Gastroesophageal sphincter (tissue), 3 donors: Measurements from ENCODE around the gene PKHD1.

Experiments
- CTCF ChIP-seq, 4 experiments: fragments of 200-600 bp in 2 of 4; fragments of 450-650 bp in 2 of 4; sonication (generic) in 1 of 4; IDR thresholded peaks; one replicate each; pipeline ENCODE4 v1.5.1; 2017 to 2019; ENCODE audit warnings: antibody characterized with exemption in 4 of 4, mild to moderate bottlenecking in 2 of 4, moderate library complexity in 2 of 4
- POLR2A ChIP-seq, 2 donors: fragments of 450-650 bp; IDR thresholded peaks; one replicate each; pipeline ENCODE4 v1.6.1; 2017; ENCODE audit warnings: antibody characterized with exemption in 2 of 2, mild to moderate bottlenecking in 2 of 2, moderate library complexity in 1 of 2
- POLR2AphosphoS5 ChIP-seq: sonication (generic); formaldehyde crosslinking; IDR thresholded peaks from one replicate; pipeline ENCODE4 v1.6.1; 2017; ENCODE audit warnings: antibody characterized with exemption

- no peak for TF ChIP-seq CTCF (IDR thresholded peaks at IDR 0.05)
- TF ChIP-seq POLR2A (IDR thresholded peaks at IDR 0.05) = no peak
- TF ChIP-seq POLR2AphosphoS5 = no peak
Observed at GRCh38 chr6:51841626-51842025, 245.8 kb downstream of the PKHD1 start.
